Neural progenitor cell (in vitro differentiated cells): ENCODE data around the gene KCNC2.

Experiments
- EZH2 ChIP-seq: fragments of 200-600 bp; sonication (generic); IDR thresholded peaks from 2 replicates; pipeline ENCODE4 v1.6.1; 2017; ENCODE audit warnings: antibody characterized with exemption, mild to moderate bottlenecking, moderate library complexity
- EZH2phosphoT487 ChIP-seq: fragments of 200-600 bp; sonication (generic); IDR thresholded peaks from 2 replicates; pipeline ENCODE4 v1.6.1; 2017; ENCODE audit warnings: antibody characterized with exemption

DNA sequence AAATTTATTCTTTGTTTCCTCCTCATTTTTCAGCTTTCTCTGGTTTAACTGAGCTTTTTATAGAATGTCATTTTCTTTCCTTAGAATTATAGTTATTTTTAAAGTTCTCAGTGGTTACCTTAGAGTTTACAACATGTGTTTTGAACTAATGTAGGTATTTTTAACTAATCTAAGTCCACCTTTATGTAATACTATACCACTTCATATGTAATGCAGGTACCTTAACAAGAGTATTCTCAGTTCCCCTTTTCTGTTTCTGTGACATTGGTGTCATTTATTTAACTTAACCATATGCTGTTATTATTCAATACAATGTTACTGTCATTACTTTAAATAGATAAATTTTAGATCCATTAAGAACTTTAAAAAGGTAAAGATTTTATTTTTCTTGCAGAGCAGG, 30.3 kb upstream of the KCNC2 start:
- no peak for TF ChIP-seq EZH2phosphoT487
- no peak for TF ChIP-seq EZH2
